ENCODE data around the gene WDFY1.
"Not testable (repeated sequence)": the region's sequence is repeated elsewhere in the genome, so short reads cannot be mapped to it uniquely, and the experiment has no call there.

WDFY1 gene

DNA sequence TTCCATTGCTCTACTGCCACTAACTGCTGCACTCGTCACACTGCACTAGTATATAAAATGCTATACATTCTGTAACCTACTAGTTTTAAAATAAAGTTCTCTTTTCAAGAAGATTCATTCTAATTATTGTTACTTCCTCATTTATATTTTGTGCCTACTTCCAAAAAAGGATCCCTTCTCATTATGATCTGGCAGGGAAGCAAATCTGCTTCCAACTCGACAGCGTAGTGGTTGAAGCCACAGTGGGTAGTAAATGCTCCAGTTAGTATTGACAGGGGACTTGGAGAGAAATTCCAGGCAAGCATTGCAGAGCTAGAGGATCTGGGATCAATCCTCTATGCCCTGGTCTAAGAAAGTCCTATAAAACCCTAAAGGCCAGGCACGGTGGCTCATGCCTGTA lies 54.4 kb downstream of the WDFY1 start:
- no peak for DNase-seq

- no peak for DNase-seq
Observed at GRCh38 chr2:223889229-223889628, 55.9 kb downstream of the WDFY1 start.

DNA sequence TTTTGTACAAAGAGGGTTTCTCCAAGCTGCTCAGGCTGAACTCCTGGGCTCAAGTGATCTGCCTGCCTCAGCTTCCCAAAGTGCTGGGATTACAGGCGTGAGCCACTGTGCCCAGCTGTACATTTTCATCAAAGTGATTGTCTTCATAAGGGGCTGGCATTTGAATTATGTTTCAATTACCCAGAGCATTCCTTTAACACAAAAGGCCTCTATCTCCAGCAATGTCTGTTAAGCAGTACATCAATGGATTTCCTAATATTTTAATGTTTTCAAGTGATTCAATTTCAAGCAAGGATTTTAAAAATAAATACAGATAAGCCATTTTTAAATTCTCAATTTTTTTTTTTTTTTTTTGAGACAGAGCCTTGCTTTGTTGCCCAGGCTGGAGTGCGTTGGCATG lies 56.9 kb downstream of the WDFY1 start:
- no peak for DNase-seq

GRCh38 chr2:223887127-223887526 lies 58.0 kb downstream of the WDFY1 start:
- DNase-seq = no peak

- no peak for DNase-seq
Observed at GRCh38 chr2:223886726-223887125, 58.4 kb downstream of the WDFY1 start.

DNA sequence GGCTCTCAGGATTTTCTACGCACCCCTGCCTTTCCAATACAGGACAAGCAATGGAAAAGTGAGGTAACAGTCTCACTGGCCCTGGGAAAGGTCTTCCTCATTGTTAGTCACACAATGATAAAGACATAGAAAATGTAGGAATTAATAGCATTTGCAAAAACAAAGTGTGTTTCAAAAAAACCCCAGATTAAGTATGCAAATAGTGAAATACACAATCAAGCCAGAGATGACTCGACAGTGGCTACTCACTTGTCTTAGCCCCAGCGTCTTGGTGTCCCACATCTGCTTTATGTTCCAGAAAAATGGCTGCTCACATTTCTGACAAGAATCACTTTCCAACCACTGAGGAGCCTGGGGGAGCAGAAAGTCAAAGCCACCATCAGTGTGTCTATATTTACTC lies 60.7 kb downstream of the WDFY1 start:
- no peak for DNase-seq

- DNase-seq = no peak
Observed at GRCh38 chr2:223882715-223883114, 62.4 kb downstream of the WDFY1 start.

GRCh38 chr2:223880796-223881195 lies 64.3 kb downstream of the WDFY1 start:
- no peak for DNase-seq

DNA sequence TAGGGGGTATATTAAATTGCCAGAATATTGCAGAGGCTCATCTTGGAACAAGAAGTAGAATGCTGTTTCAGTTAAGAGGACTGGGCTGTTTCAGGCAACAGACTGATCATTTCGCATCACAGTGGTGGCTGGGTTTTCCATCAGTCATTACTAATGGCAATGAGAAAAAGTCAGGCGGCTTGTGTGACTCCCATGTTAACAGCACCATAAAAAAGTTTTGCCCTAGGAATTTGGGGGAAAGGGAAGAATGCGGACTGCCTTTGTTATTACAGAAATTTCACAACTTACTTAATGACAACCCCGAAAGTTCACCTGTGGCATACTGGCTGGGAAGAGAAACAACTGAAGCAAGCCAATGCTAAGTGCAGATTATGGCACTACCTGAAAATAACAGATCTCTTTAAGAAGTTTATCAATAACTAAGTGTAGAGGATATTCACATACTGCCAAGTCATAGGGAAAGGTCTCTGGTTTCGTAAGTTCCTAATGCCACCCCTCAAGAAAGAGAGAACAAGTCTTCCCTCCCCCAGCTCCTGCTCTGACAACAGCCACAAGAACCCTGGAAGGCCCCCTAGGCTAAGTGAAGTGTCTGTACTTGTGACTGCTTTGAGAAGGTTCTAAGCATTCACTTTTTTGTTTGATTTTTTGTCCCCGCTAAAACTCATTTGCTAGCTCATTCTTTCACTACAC lies 67.3 kb downstream of the WDFY1 start:
- no peak for DNase-seq

DNA sequence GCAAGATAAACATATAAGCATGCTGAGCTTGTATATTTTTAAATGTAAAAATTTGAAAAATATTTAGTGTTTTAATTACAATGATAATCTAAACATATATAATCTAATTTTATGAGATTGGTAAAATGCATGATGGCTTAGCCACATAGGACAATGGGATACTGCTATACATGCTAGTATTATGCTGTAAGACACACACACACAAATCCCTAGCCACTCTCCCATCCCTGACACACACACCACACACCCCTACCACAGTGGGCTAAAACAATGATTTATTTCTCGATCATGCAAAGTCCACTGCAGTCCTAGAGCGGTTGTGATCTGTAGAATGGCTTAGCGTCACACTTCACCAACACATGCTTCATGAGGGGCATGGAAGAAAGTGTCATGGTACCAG lies 71.5 kb downstream of the WDFY1 start:
- DNase-seq = no peak

- not testable (repeated sequence) for DNase-seq
Observed at GRCh38 chr2:223872772-223873171, 72.4 kb downstream of the WDFY1 start.

DNA sequence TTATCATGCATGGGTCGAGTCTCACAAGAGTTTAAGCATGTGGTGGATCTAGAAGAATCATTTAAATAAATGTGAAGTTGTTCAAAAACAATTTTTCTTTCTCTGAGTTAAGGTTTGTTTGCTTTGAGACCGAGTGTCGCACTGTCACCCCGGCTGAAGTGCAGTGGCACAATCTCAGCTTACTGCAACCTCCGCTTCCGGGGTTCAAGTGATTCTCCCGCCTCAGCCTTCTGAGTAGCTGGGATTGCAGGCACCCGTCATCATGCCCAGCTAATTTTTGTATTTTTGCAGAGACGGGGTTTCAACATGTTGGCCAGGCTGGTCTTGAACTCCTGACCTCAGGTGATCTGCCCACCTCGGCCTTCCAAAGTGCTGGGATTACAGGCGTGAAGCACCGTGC lies 73.5 kb downstream of the WDFY1 start:
- DNase-seq = not testable (repeated sequence)

GRCh38 chr2:223870840-223871611 lies 74.1 kb downstream of the WDFY1 start:
- no peak for DNase-seq

GRCh38 chr2:223868005-223868404 lies 77.1 kb downstream of the WDFY1 start:
- DNase-seq = no peak

GRCh38 chr2:223865907-223866508 lies 79.1 kb downstream of the WDFY1 start:
- DNase-seq = no peak

- no peak for DNase-seq
Observed at GRCh38 chr2:223865124-223865523, 80.0 kb downstream of the WDFY1 start.

DNA sequence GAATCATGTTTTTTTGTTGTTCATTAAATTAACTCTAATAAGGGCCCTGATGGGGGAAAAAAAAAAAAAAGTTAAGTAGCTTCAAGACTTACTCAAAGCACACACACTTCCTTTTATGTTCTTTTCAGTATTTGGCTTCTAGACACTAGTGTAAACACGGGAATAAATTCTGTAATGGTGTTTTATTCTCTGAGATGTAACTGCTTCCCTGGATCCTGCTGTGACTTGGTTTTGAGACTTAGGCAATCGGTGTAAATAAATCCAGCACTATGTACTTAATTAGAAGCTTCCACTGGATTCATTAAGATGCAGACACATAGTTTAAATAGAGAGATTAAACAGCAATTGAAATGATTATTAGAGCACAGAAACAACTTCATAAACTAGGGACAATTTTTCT lies 81.6 kb downstream of the WDFY1 start:
- DNase-seq = no peak

DNA sequence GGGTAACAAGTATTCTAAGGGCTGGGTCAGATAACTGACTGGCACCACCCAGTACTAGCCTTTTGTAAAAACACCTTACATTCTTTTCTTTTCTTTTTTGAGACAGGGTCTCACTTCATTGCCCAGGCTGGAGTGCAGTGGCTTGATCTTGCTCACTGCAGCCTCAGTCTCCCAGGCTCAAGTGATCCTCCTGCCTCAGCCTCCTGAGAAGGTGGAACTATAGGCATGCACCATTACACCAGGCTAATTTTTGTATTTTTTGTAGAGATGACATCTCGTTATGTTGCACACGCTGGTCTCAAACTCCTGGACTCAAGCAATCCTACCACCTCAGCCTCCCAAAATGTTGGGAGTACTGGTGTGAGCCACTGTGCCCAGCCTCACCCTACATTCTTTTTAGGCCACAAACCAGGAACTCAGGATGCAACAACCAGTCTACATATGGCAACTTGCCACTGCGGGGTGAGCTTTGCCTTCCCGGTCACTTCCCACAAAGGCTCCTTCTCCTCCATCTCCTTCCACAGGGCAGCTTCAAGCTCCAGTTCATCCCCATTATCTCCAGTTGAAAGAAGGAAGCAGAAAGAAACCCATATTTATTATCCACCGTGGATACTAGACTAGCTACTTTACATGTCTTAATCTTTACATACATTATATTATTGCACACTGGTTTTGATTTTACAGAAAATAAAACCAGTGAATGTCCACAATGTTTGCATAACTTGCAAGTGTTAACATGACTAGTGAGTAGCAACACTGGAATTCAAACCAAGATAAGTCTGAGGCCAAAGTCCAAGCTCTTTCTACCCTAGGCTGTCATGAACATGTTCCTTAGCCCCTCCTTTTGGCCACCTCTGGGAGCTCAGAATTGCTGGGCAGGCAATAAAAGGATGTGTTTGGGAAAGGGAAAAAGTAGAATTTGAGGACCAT lies 84.1 kb downstream of the WDFY1 start:
- DNase-seq = no peak

GRCh38 chr2:223859070-223859469 lies 86.1 kb downstream of the WDFY1 start:
- no peak for DNase-seq

GRCh38 chr2:223856584-223856983 lies 88.6 kb downstream of the WDFY1 start:
- no peak for DNase-seq

DNA sequence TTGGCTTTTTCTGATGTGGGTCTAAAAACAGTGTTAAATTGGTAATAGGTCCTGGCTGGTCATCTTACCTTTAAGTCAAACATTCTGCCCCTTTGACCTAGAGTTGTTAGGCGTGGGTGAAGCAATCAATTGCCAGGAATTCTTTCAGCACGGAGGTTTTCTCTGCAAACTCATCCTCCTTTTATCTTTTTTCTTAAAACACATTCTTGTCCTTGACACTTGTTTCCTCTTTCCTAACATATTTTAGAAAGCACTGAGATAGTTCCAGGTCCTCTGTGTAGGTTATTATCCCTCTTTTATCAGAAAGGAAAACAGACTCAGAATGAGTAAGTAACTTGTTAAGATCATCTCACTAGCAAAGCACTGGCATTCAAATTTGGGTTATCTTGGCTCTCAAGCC lies 89.1 kb downstream of the WDFY1 start:
- no peak for DNase-seq

DNA sequence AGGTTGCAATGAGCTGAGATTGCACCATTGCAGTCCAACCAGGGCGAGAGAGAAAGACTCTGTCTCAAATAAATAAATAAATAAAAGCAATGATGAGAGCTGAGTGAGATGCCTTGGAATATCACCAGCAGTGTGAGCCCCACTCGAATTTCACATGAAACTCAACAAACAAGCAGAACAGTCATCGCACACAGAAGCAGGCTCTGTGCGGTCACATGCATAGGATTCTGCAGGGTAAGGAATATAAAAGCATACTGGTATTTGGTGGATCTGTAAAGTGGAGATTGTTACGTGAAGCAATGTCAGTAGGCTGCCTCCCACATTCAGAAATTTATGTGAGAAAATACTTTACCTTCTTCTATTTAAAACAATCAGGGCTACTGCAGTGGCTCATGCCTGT lies 89.7 kb downstream of the WDFY1 start:
- no peak for DNase-seq

GRCh38 chr2:223854741-223855140 lies 90.4 kb downstream of the WDFY1 start:
- DNase-seq = no peak
